ENCODE results near the gene PHF19.

The PHF19 gene

DNA sequence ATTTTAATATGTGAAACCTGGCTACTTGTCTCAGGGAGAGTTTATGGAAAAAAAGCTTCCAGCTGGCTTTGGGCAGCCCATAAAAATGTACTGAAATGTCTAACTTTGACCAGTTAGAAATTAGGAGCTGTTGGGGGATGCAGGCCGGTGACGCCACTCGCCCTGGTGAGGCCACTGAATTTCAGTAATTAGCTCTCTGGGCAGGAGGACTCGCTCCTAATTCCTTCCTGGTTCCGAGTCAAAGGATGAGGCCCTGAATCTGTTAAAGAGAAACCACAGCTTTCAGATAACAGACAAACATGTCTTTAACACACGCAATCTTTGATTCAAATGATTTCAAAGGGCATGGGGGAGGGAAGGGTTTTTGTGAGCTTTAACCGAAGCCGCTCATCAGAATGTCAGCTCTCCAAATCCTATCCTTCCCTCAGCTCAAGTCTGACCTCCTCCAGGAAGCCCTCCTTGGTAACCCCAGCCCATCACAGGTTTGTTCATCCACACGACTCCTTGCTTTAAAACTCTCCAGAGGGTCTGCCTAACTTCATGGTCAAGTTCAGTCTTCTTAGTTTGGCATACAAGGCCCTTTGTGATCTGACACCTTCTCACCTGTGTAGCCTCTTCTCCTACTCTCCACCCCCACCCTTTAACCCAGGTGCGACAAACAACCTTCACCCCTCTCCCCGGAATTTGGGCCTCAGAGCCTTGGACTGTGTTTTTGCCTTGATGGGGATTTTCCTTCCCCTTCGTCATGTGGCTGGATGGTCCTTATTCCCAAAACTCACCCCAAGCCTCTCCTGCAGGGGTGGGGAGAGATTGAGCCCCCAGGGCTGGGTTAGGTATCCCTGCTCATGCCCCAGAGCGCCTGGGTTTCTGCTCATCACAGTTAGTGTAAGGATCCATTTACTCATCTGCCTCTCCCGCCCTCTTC is 13.6 kb upstream of the PHF19 start:
- H3K27ac ChIP-seq: no peak overlapping the region
- TF ChIP-seq, protein P1, sequence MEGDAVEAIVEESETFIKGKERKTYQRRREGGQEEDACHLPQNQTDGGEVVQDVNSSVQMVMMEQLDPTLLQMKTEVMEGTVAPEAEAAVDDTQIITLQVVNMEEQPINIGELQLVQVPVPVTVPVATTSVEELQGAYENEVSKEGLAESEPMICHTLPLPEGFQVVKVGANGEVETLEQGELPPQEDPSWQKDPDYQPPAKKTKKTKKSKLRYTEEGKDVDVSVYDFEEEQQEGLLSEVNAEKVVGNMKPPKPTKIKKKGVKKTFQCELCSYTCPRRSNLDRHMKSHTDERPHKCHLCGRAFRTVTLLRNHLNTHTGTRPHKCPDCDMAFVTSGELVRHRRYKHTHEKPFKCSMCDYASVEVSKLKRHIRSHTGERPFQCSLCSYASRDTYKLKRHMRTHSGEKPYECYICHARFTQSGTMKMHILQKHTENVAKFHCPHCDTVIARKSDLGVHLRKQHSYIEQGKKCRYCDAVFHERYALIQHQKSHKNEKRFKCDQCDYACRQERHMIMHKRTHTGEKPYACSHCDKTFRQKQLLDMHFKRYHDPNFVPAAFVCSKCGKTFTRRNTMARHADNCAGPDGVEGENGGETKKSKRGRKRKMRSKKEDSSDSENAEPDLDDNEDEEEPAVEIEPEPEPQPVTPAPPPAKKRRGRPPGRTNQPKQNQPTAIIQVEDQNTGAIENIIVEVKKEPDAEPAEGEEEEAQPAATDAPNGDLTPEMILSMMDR (IDR thresholded peaks at IDR 0.05): no peak
- no peak for TF ChIP-seq ZFX (IDR thresholded peaks at IDR 0.05; ENCODE audit: borderline replicate concordance)

DNA sequence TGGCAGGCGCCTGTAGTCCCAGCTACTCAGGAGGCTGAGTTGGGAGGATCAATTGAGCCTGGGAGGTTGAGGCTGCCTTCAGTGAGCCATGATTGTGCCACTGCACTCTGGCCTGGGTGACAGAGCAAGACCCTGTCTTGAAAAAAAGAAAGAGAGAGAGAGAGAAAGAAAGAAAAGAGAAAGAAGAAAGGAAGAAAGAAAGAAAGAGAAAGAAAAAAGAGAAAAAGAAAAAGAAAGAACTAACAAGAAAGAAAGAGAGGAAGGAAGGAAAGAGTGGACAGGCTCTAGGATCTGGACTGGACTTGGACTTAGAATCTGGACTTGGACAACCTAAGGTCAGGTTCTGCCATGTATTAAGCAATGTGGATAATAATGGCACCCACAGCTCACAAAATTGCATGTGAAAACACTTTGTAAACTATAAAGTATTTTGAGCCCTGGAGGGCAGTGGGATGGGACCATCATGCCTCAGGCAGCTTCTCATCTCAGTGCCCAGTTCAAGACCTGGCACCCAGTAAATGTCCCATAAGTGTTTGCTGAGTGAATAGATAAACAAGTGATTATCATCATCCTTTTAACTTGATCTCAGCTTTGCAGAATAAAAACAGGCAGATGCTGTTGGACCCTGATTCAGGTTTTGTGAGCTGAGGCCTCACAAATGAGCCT is 12.8 kb upstream of the PHF19 start:
- no peak for TF ChIP-seq ZFX (IDR thresholded peaks at IDR 0.05; ENCODE audit: borderline replicate concordance)
- TF ChIP-seq, protein P1 (IDR thresholded peaks at IDR 0.05): no peak
- H3K27ac ChIP-seq: no peak overlapping the region

DNA sequence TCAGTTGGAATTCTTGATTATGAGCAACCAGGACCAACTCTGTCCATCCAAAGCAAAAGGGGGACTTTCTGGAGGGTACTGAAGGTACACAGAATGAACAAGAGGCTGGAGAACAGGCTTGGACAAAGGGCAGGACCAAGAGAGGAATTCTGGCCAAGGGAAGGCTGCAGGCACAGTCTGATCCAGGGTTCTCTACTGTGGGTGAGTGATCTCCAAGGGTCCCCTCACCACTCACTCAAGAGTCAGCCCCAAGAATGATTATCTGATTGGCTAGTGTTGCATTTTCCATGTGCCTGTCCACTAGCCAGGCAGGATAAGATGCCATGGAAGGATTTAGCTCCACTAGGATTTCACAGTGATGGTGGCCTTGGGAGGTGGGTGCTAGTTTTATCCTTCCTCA is 11.6 kb upstream of the PHF19 start:
- TF ChIP-seq, protein P1 (IDR thresholded peaks at IDR 0.05): no peak
- TF ChIP-seq ZFX (IDR thresholded peaks at IDR 0.05; ENCODE audit: borderline replicate concordance): no peak
- no peak overlapping the region for H3K27ac ChIP-seq

DNA sequence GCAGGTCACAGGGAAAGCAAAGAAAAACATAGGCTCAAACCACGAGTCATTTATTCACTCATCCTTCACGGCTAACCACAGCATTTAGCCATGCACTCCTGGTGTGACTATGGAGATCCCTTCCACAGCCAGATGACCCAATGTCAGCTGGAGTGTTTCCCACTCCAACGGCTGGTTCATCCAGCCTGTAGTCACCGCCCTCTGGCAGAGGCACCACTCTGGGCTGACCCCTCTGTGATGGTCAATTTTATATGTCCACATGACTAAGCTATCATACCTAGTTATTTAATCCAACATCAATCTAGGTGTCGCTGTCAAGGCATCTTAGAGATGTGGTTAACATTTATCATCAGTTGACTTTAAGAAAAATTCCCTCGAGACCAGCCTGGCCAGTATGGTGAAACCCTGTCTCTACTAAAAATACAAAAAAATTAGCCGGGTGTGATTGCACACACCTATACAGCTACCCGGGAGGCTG is 9.5 kb upstream of the PHF19 start:
- TF ChIP-seq ZFX (IDR thresholded peaks at IDR 0.05; ENCODE audit: borderline replicate concordance): no peak
- TF ChIP-seq, protein P1 (IDR thresholded peaks at IDR 0.05): no peak
- H3K27ac ChIP-seq: no peak overlapping the region

DNA sequence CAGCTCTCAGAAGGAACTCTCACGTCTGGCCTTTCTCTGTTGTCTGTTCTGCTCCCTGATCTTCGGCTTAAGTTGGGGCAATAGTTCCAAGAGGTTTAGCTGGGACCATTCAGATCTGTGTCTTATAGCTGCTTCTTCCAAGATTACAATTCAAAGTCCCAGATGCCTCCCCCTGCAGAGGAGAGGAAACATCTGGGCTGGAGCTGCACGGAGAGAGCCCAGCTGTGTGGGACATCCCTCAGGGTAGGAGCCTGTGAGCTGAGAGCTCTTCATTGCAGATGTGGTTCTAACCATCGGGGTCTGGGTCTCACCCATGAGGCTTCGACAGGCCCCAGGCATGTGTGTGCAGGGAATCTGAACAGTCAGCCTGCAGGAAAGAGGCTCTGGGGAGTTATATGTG is 9.0 kb upstream of the PHF19 start:
- no peak for TF ChIP-seq ZFX (IDR thresholded peaks at IDR 0.05; ENCODE audit: borderline replicate concordance)
- TF ChIP-seq, protein P1 (IDR thresholded peaks at IDR 0.05): no peak
- no peak overlapping the region for H3K27ac ChIP-seq

DNA sequence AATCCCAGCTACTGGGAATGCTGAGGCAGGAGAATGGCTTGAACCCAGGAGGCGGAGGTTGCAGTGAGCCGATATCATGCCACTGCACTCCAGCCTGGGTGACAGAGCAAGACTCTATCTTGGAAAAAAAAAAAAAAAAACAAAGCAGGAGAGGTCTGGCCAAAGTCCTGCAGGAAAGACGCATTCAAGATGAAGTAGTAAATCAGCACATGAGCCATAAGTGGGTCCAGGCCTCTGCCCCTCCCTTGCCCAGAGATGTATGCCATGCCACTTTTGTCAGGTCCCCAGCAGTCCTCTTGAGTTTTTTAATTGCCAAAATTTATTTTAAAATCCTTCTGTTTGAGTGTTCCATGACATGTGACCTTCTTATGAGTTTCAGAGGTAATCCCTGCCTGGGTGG is 8.5 kb upstream of the PHF19 start:
- TF ChIP-seq, protein P1 (IDR thresholded peaks at IDR 0.05): no peak
- no peak for TF ChIP-seq ZFX (IDR thresholded peaks at IDR 0.05; ENCODE audit: borderline replicate concordance)
- H3K27ac ChIP-seq: no peak overlapping the region

DNA sequence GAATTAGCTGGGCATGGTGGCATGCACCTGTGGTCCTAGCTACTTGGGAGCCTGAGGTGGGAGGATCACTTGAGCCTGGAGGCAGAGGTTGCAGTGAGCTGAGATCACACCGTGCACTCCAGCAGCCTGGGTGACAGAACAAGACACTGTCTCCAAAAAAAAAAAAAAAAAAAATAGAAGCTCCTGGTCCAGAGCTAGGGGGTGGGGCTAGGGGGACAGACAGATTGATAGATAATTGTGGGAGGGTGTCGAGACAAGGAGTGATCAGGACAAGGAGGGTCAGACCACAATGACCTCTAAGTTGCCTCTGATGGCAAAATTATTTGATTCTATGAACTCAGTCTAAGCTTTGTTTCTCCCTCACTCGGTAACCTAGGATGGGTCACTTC is 6.6 kb upstream of the PHF19 start:
- no peak overlapping the region for H3K27ac ChIP-seq
- TF ChIP-seq ZFX (IDR thresholded peaks at IDR 0.05; ENCODE audit: borderline replicate concordance): no peak
- TF ChIP-seq, protein P1 (IDR thresholded peaks at IDR 0.05): no peak

All from 22Rv1 (cell line).